K562 (cell line): Measurements from ENCODE around the gene NR2C2AP. TPM values are rescaled to one million over a fixed set of nuclear protein-coding genes. Genes with fewer than 3 reads are reported as not detected.

Experiments
- ATAC-seq: fragments of 200-7000 bp; cut with Tn5 transposase; 3 replicates; pipeline ENCODE4 v1.9.1; 2020; ENCODE audit warnings: moderate library complexity
- BruUV-seq: library from RNA; stranded (reverse); fragments of 400-500 nt; replicated peaks from 2 replicates; lab custom pipeline; 2021; lab: Mats Ljungman, UMichigan
- CTCF ChIA-PET: fragments of 300-600 bp; formaldehyde crosslinking; extraction: SDS; loops from one replicate; lab custom pipeline; 2021; ENCODE audit warnings: low intra/inter-chr PET ratio; lab: Yijun Ruan, JAX
- POLR2A ChIA-PET: fragments of 300-600, 350-650 bp; sonication (Branson Sonifier 250); formaldehyde crosslinking; extraction: SDS; loops from one replicate; lab custom pipeline; 2021; ENCODE audit warnings: antibody characterized with exemption, inconsistent platforms; lab: Yijun Ruan, JAX
- DNase-seq, 4 experiments: peaks; one replicate each; pipeline versions ENCODE4 v3.0.0 to v3.0.0-alpha.2; 2011 to 2018; ENCODE audit warnings: low spot score in 3 of 4, mixed read lengths in 3 of 4; ENCODE audit errors: extremely low read depth in 1 of 4
- FAIRE-seq: peaks from 2 replicates; lab custom pipeline; 2011; peaks lifted over from hg19 to GRCh38; lab: Jason Lieb, UNC
- H2AFZ ChIP-seq: 2 replicates; pipeline ENCODE4 v1.6.0; 2011; ENCODE audit warnings: low read depth, low read length, control low read depth, inconsistent platforms
- H3K27ac ChIP-seq: fragments of 200-600 bp; 3 replicates; pipeline ENCODE4 v1.8.0; 2011; ENCODE audit warnings: low read depth, mild to moderate bottlenecking, control low read depth, inconsistent platforms, low read length, moderate library complexity, mixed read lengths; ENCODE audit errors: extremely low read depth
- H3K27me3 ChIP-seq, 2 experiments: fragments of 300-600 bp in 1 of 2; 2 replicates in 1 of 2; 3 replicates in 1 of 2; pipeline versions ENCODE4 v1.6.0 to v1.8.0; 2011; ENCODE audit warnings: inconsistent platforms in 2 of 2, low read length in 2 of 2, mild to moderate bottlenecking in 1 of 2, mixed read lengths in 1 of 2, moderate library complexity in 1 of 2; ENCODE audit not compliant: control insufficient read depth in 2 of 2, insufficient read depth in 2 of 2
- H3K36me3 ChIP-seq: fragments of 300-600 bp; 3 replicates; pipeline ENCODE4 v1.8.0; 2011; ENCODE audit warnings: mild to moderate bottlenecking, low read length, inconsistent platforms; ENCODE audit not compliant: control insufficient read depth, insufficient read depth
- H3K4me1 ChIP-seq, 2 experiments: fragments of 200-600 bp in 1 of 2; replicated peaks in 1 of 2; 2 replicates in 1 of 2; 3 replicates in 1 of 2; pipeline versions ENCODE4 v1.5.1 to v1.8.0; 2011; ENCODE audit warnings: inconsistent platforms in 2 of 2, low read length in 2 of 2, mild to moderate bottlenecking in 1 of 2, mixed read lengths in 1 of 2, moderate library complexity in 1 of 2; ENCODE audit not compliant: control insufficient read depth in 2 of 2, insufficient read depth in 2 of 2
- H3K4me2 ChIP-seq: 2 replicates; pipeline ENCODE4 v1.6.1; 2011; ENCODE audit warnings: low read length, control low read depth, inconsistent platforms, mixed read lengths; ENCODE audit not compliant: insufficient read depth
- H3K4me3 ChIP-seq: fragments of 200-600 bp; sonication (generic), shearing (Covaris generic); 2 replicates; pipeline ENCODE4 v1.5.1; 2016; ENCODE audit warnings: control low read depth, inconsistent platforms
- H3K79me2 ChIP-seq: fragments of 200-600 bp; 3 replicates; pipeline ENCODE4 v1.8.0; 2011; ENCODE audit warnings: low read length, inconsistent platforms; ENCODE audit not compliant: control insufficient read depth, insufficient read depth
- H3K9ac ChIP-seq, 2 experiments: 2 replicates each; pipeline versions ENCODE4 v1.6.0 to v1.6.1; 2011; ENCODE audit warnings: low read depth in 2 of 2, low read length in 2 of 2, control low read depth in 1 of 2, inconsistent platforms in 1 of 2, mild to moderate bottlenecking in 1 of 2, mixed read lengths in 1 of 2; ENCODE audit not compliant: insufficient read depth in 1 of 2
- H3K9me1 ChIP-seq: one replicate; pipeline ENCODE4 v1.6.0; 2011; ENCODE audit warnings: inconsistent platforms, mild to moderate bottlenecking, low read length, moderate library complexity; ENCODE audit not compliant: control insufficient read depth, insufficient read depth
- H3K9me3 ChIP-seq: replicated peaks from 2 replicates; pipeline ENCODE4 v1.5.1; 2011; ENCODE audit warnings: low read depth, low read length, inconsistent platforms; ENCODE audit not compliant: control insufficient read depth, insufficient read depth
- H4K20me1 ChIP-seq: replicated peaks from 2 replicates; pipeline ENCODE4 v1.6.1; 2011; ENCODE audit warnings: low read length, inconsistent platforms, mixed read lengths; ENCODE audit not compliant: control insufficient read depth, insufficient read depth
- CLOCK ChIP-seq: fragments of 250-450 bp; sonication (Bioruptor Pico); IDR thresholded peaks from 2 replicates; pipeline ENCODE4 v1.4.0; 2020; ENCODE audit warnings: mild to moderate bottlenecking, moderate library complexity, borderline replicate concordance
- HBP1 ChIP-seq: fragments of 450-650 bp; formaldehyde crosslinking; IDR thresholded peaks from 2 replicates; pipeline ENCODE4 v1.4.0; 2022; ENCODE audit warnings: missing genetic modification characterization
- MAFG ChIP-seq: fragments of 450-650 bp; conservative IDR thresholded peaks from 2 replicates; pipeline ENCODE4 v1.6.1; 2016; ENCODE audit warnings: missing genetic modification characterization, missing compliant biosample characterization
- RB1 ChIP-seq: fragments of 450-650 bp; IDR thresholded peaks from 2 replicates; pipeline ENCODE4 v1.6.1; 2017; ENCODE audit warnings: low read depth, mild to moderate bottlenecking
- RERE ChIP-seq: sonication (generic); formaldehyde crosslinking; IDR thresholded peaks from 2 replicates; pipeline ENCODE4 v1.8.0; 2023; ENCODE audit warnings: missing genetic modification reagents, mild to moderate bottlenecking, borderline replicate concordance
- ZC3H4 ChIP-seq: sonication (generic); formaldehyde crosslinking; IDR thresholded peaks from 2 replicates; pipeline ENCODE4 v1.9.0; 2021; ENCODE audit warnings: missing genetic modification reagents, borderline replicate concordance
- WGBS: fragments of 100-300 bp; shearing (Covaris generic); methylation state at CpG from one replicate; pipeline ENCODE4 v1.1.6; 2016; ENCODE audit warnings: low coverage, mixed read lengths; ENCODE audit not compliant: insufficient coverage; ENCODE audit errors: missing lambda C conversion rate; 5-methylcytosine and 5-hydroxymethylcytosine counted together
- in situ Hi-C: fragments of 300-500 bp; cut with MboI; formaldehyde crosslinking; loops from 4 replicates; pipeline ENCODE4 v1.15.0; 2018; ENCODE audit warnings: inconsistent platforms, mixed read lengths
- intact Hi-C: fragments of 100-400 bp; cut with micrococcal nuclease; formaldehyde crosslinking; loops from 2 replicates; pipeline ENCODE4 v1.14.2; 2022
- polyA plus RNA-seq, 8 experiments: library from polyadenylated mRNA; depleted of rRNA in 4 of 8; stranded (reverse) in 5 of 8; unstranded in 3 of 8; fragments of >200 nt; fragmentation: Nextera tagmentation in 2 of 8; fragmentation: Illumina TruSeq in 1 of 8; extraction: Ambion mirVana in 2 of 8; extraction: Trizol in 1 of 8; gene quantifications; 2 replicates each; pipeline versions ENCODE4 v1.2.1 to v1.2.3, GENCODE V29; 2011 to 2014; ENCODE audit warnings: inconsistent platforms in 1 of 8, missing spikeins in 1 of 8
- total RNA-seq, 7 experiments: library from RNA; depleted of rRNA in 6 of 7; stranded (reverse); fragments of >200 nt in 6 of 7; fragmentation: Illumina TruSeq in 2 of 7; extraction: Trizol in 2 of 7; gene quantifications; 2 replicates each; pipeline versions ENCODE4 v1.2.1 to v1.2.3, GENCODE V29; 2011 to 2021; ENCODE audit warnings: low replicate concordance in 1 of 7

NR2C2AP gene
- total and polyA plus RNA-seq, 9 of the 15 experiments (the other 6 are each of a cell fraction or from before 2014, with no cell fraction given), result 23.7 to 77.4 (median 32.4) TPM

GRCh38 chr19:19223060-19223459 is 19.8 kb upstream of the NR2C2AP start:
- Histone ChIP-seq H3K27ac (no peak overlapping the region), H3K27me3 (peaks cover 10 to 41% of the 10 kb centered on the region in 2 experiments; a peak in 3 of 5 replicates), H3K9ac (no peak overlapping the region), H3K4me3 (no peak overlapping the region), H3K4me2 (no peak overlapping the region), H3K9me1 (no peaks in the 10 kb centered on the region), H3K4me1 (peaks cover 3 to 29% of the 10 kb centered on the region in 2 experiments; a peak in 4 of 5 replicates), H3K79me2 (no peaks in the 10 kb centered on the region), H3K36me3 (no peaks in the 10 kb centered on the region), H4K20me1 (no peaks in the 10 kb centered on the region), H3K9me3 (no peaks in the 10 kb centered on the region), H2AFZ (no peak overlapping the region)
- ATAC-seq, result no peak
- POLR2A ChIA-PET, result no interaction called here
- 45% methylated on average over 5 of the region's 5 CpGs for WGBS
- no peak for FAIRE-seq
- intact Hi-C loops (no loop called here), in situ Hi-C loops (no loop called here)
- BruUV-seq, result no TSS peak
- CTCF ChIA-PET, result no interaction called here
- DNase-seq, result no peak
- no peak for TF ChIP-seq RERE (CRISPR knock-in tag)
- TF ChIP-seq ZC3H4 (CRISPR knock-in tag), result no peak
- TF ChIP-seq RB1, result no peak
- TF ChIP-seq HBP1 (CRISPR knock-in tag), result no peak
- no peak for TF ChIP-seq CLOCK
- TF ChIP-seq MAFG (tag), result no peak
